ENCODE data around the gene PIK3CB.
"Not testable (repeated sequence)": the region's sequence is repeated elsewhere in the genome, so short reads cannot be mapped to it uniquely, and the experiment has no call there.

DNA sequence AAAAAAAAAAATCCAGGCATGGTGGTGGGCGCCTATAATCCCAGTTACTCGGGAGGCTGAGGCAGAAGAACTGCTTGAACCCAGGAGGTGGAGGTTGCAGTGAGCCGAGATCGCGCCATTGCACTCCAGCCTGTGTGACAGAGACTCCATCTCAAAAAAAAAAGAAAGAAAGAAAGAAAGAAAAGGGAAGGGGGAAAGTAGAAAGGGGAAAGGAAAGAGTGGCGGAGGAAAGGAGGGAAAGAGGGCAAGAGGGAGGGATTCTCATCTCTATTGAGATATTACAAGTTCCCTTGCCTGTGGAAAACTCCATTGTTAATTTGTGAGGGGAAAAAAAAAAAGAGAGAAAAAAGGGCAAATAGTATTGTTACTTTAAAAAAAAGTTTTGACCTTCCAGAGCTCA, 32.5 kb downstream of the PIK3CB start:
- not testable (repeated sequence) for TF ChIP-seq POLR2A (IDR thresholded peaks at IDR 0.05; ENCODE audit: low read length); GATA1 (IDR thresholded peaks at IDR 0.05; ENCODE audit: low read depth, low read length)
